ENCODE data around the gene KCP.

GRCh38 chr7:128888756-128889095, 21.8 kb downstream of the KCP start:
- TF ChIP-seq EZH2 (IDR thresholded peaks at IDR 0.05), result no peak
- no peak for TF ChIP-seq POLR2AphosphoS5 (IDR thresholded peaks at IDR 0.05; ENCODE audit: borderline replicate concordance, low read depth, low read length)
- TF ChIP-seq FOXP2 (optimal IDR thresholded peaks at IDR 0.05; ENCODE audit: control extremely low read depth, extremely low read length, insufficient read depth), result no peak
